Activated naive CD4-positive, alpha-beta T cell treated with anti-CD3 and anti-CD28 coated beads, Interleukin-2, amount 50 U/mL, for 72 hours (primary cell): ENCODE measurements around the gene EML4. TPM values are rescaled to one million over a fixed set of nuclear protein-coding genes. Genes with fewer than 3 reads are reported as not detected.
"Not testable (repeated sequence)": the region's sequence is repeated elsewhere in the genome, so short reads cannot be mapped to it uniquely, and the experiment has no call there.

Experiments used
- ATAC-seq, 2 donors: fragments of 150-1000 bp; cut with Tn5 transposase; 2 replicates each; pipeline ENCODE4 v1.10.0; 2021; ENCODE audit warnings: mild to moderate bottlenecking in 2 of 2, moderate library complexity in 2 of 2
- DNase-seq, 2 donors: peaks; one replicate each; pipeline ENCODE4 v3.0.0; 2021 to 2022; ENCODE audit warnings: low spot score in 2 of 2
- H3K27ac Mint-ChIP-seq, 2 donors: one replicate each; pipeline ENCODE4 v1.8.0; 2022; ENCODE audit warnings: mild to moderate bottlenecking in 2 of 2, mixed read lengths in 2 of 2
- H3K36me3 Mint-ChIP-seq, 2 donors: one replicate each; pipeline ENCODE4 v1.8.0; 2022; ENCODE audit warnings: mixed read lengths in 2 of 2
- H3K9me3 Mint-ChIP-seq, 2 donors: one replicate each; pipeline ENCODE4 v1.8.0; 2022; ENCODE audit warnings: mixed read lengths in 2 of 2
- total RNA-seq, 2 donors: library from RNA; stranded (reverse); gene quantifications; one replicate each; pipeline ENCODE4 v1.2.3, GENCODE V29; 2022

EML4 gene
- total RNA-seq, 2 donors from 2014 or later = 56.6 to 85.7 TPM

- H3K36me3 Mint-ChIP-seq = peaks cover 16 to 49% of the 10 kb centered on the region in 2 donors
Observed at GRCh38 chr2:42346856-42347255, 177.7 kb downstream of the EML4 start.

DNA sequence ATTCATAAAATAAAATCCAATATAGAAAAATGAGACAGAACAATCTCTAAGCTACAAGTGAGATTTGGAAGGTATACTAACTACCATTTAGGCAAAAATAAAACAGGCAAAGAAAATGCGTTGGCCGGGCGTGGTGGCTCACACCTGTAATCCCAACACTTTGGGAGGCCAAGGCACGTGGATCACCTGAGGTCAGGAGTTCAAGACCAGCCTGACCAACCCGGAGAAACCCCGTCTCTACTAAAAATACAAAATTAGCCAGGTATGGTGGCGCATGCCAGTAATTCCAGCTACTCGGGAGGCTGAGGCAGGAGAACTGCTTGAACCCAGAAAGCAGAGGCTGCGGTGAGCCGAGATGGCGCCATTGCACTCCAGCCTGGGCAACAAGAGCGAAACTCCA lies 178.4 kb downstream of the EML4 start:
- H3K27ac Mint-ChIP-seq = not testable (repeated sequence)

More at GRCh38 chr2:42346856-42347255, 177.7 kb downstream of the EML4 start:
- ATAC-seq, H3K9me3 Mint-ChIP-seq, DNase-seq, H3K27ac Mint-ChIP-seq: not testable (repeated sequence)

DNA sequence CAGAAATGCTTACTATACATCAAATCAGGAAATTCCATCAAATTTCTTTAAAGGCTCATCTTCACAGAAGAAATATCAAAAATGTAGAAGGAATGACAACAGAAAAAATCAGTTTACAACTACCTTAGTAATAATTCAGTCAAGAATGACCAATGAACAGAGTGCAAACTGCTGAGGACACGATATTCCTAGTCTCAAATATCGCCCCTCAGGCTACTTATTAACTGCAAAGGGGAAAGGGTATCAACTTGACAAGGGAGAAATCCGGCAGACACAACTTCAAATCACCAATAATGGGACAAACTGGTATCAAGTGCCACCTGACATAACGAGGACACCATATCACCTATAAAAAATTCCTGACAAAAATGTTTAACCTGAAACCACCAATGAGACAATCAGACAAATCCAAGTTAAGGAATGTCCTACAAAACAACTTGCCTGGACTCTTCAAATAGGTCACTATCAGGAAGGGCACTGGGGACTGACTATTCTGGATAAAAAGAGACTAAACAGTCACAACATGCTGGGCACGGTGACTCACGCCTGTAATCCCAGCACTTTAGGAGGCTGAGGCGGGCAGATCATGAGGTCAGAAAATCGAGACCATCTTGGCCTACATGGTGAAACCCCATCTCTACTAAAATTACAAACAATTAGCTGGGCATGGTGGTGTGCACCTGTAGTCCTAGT lies 179.1 kb downstream of the EML4 start:
- H3K36me3 Mint-ChIP-seq = peaks cover 16 to 55% of the 10 kb centered on the region in 2 donors
- H3K9me3 Mint-ChIP-seq = no peaks in the 10 kb centered on the region
- ATAC-seq (no peak), DNase-seq (no peak)
- H3K27ac Mint-ChIP-seq = no peak overlapping the region

More for the DNA sequence above, 178.4 kb downstream of the EML4 start:
- not testable (repeated sequence) for H3K9me3 Mint-ChIP-seq, ATAC-seq, DNase-seq
- H3K36me3 Mint-ChIP-seq = peaks cover 16 to 52% of the 10 kb centered on the region in 2 donors

DNA sequence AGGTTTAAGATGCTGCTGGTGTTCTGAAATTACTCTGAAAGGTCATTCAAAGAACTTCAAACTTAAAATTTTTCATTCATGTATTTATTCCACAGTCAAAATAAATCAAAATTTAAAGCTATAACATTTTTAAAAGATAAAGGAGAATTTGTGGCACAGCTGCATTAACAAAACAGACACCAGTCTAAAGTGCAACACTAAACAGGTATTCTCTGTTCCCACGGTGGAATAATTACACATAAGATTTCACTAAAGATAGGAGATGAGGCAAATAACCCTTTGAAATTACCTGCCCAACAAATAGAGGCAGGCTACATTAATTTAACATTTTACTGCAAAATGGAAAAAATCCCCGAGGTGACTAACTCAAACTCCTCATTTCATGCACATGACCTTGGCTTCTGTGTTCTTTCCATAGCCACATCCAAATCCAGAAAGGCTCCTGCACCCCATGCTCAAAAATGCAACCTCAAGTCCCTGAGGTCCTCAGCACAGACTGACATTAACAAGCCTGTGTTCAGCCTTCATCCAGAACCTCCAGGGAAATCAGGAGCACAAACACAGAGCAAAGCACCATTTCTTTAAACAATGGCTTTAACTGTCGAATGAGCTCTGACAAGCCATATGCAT lies 181.4 kb downstream of the EML4 start:
- peaks cover 10 to 51% of the 10 kb centered on the region in 2 donors for H3K36me3 Mint-ChIP-seq
- no peak for ATAC-seq
- H3K9me3 Mint-ChIP-seq = no peaks in the 10 kb centered on the region

DNA sequence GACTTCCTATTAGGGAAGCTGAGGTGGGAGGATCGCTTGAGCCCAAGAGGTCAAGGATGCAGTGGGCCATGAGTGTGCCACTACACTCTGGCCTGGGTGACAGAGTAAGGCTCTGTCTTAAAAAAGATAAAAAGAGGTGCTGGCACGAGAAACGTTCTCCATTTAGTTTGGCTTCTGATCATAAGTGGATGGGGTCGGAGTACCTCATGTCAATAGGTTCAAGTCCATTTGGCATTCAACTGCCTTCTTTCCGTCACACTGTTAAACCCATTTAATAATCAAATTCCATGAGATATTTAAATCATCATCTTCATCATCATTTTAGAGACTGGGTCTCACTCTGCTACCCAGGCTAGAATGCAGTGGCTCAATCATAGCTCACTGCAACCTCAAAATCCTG lies 182.7 kb downstream of the EML4 start:
- no peaks in the 10 kb centered on the region for H3K9me3 Mint-ChIP-seq
- H3K27ac Mint-ChIP-seq = no peak overlapping the region

More for the DNA sequence above, 181.4 kb downstream of the EML4 start:
- DNase-seq = no peak
- peak overlapping the region in 1 of 2 donors; percentile 56 for H3K27ac Mint-ChIP-seq

DNA sequence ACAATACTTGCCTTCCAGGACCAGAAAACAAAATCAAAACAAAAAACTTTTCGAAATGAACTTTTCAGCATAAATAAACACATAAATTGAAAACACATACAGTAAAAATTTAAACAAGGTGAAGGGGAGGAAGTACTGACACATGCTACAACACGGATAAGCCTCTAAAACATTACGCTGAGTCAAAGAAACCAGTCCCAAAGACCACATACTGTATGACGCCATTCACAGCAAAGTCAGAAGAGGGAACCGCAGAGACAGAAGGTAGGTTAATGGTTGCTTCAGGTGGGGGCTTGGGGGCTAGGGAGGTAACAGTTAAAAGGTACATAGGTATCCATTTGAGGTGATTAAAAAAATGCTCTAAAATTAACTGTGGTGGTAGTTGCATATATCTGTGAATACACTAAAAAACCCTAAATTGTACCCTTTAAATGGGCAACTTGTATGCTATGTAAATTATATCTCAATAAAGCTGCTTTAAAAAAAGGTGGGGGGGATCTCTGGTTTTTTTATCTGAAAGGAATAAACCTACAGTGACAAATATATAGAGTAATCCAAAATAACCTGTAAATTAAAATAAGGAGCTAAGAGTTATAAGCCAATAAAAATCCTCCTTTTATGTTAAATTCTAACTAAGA lies 184.8 kb downstream of the EML4 start:
- Mint-ChIP-seq H3K9me3 (no peaks in the 10 kb centered on the region), H3K27ac (peak overlapping the region; percentile 51 to 62), H3K36me3 (peaks cover under 1 to 43% of the 10 kb centered on the region in 2 donors)
- DNase-seq = no peak
- peak; percentile 29 to 48 for ATAC-seq

More for the DNA sequence above, 182.7 kb downstream of the EML4 start:
- no peak for ATAC-seq
- no peak for DNase-seq
- H3K36me3 Mint-ChIP-seq = peaks cover 10 to 46% of the 10 kb centered on the region in 2 donors

DNA sequence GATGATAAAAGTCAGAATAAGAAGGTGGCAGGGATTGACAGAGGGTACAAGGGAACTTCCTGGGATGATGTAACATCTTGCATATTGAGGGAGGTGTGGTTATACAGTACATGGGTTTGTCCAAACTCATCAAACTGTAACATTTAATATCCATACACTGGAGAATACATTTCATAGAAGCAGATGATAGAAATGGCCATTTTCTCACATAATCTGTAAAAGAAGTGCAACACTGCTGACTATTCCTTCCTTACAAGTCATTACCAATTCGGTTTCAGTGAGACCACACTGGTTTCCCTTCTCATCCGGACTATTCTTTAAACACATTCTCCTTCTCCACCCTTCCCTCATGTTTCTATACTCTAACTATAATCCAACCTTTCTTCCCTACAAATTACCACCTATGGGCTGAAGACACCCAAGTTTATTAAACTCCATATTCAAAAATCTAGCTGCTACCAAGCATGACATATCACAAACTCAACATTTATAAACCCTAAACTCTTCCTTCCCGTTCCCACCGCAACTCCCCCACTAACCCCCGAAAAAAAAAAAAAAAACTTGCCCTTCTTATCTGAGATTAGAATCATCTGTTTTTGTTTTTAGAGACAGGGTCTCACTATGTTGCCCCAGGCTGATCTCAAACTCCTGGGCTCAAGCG lies 190.3 kb downstream of the EML4 start:
- H3K27ac Mint-ChIP-seq = peak overlapping the region; percentile 95 to 97
- ATAC-seq (no peak), DNase-seq (no peak)
- no peaks in the 10 kb centered on the region for H3K9me3 Mint-ChIP-seq
- peaks cover 13 to 18% of the 10 kb centered on the region in 2 donors for H3K36me3 Mint-ChIP-seq

DNA sequence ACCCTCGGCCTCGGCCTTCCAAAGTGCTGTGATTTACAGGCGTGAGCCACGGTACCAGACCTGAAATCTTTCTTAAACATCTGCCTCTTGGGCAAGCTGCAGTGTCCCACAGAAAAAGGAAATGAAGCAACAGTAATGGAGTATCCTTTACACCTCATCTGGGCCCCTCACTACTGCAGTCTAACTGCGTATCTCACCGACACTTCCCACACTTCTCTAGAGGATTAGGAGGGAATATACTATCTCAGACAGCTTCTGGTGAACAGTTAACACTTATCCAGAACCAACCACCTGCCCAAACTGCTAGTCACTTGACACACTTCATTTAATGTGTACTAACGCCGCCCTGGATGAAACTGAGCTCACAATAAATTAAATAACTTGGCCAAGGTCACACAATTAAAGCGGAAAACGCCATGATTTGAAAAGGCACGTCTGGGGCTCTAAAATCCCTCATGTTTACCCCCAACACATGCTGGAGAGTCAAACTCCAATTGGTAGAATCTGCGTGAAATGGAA lies 190.9 kb downstream of the EML4 start:
- peaks cover 13 to 18% of the 10 kb centered on the region in 2 donors for H3K36me3 Mint-ChIP-seq
- no peaks in the 10 kb centered on the region for H3K9me3 Mint-ChIP-seq
- DNase-seq (no peak), ATAC-seq (peak in 1 of 2 donors; percentile 8)
- peak overlapping the region; percentile 95 to 97 for H3K27ac Mint-ChIP-seq

DNA sequence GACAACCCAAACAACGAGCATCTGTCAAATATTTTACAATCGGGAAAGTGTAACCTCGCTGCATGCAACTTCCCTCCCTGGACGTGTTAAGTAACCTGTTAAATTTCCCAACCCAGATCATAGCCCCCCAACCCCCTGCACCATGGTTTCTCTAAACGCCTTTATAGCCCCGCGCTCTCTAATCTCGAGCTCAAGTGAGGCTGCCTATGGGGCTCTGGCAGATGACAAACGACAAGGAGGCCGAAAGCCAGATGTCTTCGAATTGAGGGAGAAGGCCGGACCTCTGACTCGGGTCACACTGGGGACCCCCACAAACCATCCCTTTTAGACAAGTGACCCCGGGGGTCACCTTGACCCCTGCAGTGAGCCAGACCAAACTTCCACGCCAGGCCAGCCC lies 191.3 kb downstream of the EML4 start:
- Mint-ChIP-seq H3K36me3 (peaks cover 13 to 18% of the 10 kb centered on the region in 2 donors), H3K9me3 (no peaks in the 10 kb centered on the region), H3K27ac (peak overlapping the region; percentile 95 to 97)
- DNase-seq (no peak), ATAC-seq (no peak)

GRCh38 chr2:42360890-42361727 lies 192.0 kb downstream of the EML4 start, which contains the start of gene COX7A2L:
COX7A2L (minus strand) TSS chr2:42361217; CDS start chr2:42361161, 56 bp downstream.
- peak within 1 kb of the TSS; percentile 95 to 97 for H3K27ac Mint-ChIP-seq
- H3K9me3 Mint-ChIP-seq = no peaks in the 10 kb centered on the region
- ATAC-seq (peak; percentile 91 to 95), DNase-seq (peak; percentile 91 to 96)
- H3K36me3 Mint-ChIP-seq = peaks cover 13 to 18% of the 10 kb centered on the region in 2 donors

- Mint-ChIP-seq H3K27ac (peak overlapping the region; percentile 95 to 97), H3K36me3 (peaks cover 13 to 18% of the 10 kb centered on the region in 2 donors), H3K9me3 (no peaks in the 10 kb centered on the region)
- ATAC-seq = peak in 1 of 2 donors; percentile 13
- DNase-seq = no peak
Observed at GRCh38 chr2:42361728-42362283, 192.7 kb downstream of the EML4 start.

DNA sequence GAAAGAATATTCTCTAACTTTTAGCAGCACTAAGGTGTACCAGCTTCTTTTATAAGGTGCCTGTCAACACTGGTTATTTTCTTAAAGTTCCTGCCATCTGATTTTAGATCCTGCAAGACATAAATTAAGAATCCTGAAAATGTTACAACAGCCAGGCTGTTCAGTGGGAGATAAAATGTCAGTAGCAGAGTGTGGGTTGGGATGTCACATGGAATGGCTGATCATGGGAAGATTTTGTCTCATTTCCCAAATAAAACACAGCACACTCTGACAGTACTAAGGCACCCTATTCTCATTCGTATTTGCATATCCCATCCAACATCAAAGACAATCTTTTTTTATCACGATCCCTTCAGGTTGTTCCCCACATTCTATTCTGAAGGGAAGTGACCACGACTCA lies 194.3 kb downstream of the EML4 start:
- Mint-ChIP-seq H3K36me3 (peaks cover 11 to 13% of the 10 kb centered on the region in 2 donors), H3K27ac (no peak overlapping the region), H3K9me3 (no peaks in the 10 kb centered on the region)
- ATAC-seq (no peak), DNase-seq (no peak)

DNA sequence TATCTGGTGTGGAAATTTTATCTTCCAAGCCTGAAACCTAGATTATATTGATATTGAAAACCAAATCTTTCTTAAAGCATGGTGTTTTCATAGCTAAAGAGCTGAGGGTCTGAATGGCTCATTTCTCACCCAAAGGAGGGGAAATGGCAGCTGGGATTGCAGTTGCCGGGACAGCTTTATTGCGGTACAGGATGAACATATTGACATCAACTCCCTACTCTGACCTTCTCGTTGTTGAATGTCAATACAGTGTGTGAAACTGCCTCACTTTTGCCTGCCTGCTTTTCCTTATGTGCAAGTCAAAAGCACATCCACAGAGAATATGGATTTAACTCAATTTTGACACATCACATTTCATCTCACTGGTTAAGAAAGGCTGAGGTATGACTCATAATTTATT lies 195.5 kb downstream of the EML4 start:
- Mint-ChIP-seq H3K27ac (no peak overlapping the region), H3K36me3 (peaks cover 10 to 13% of the 10 kb centered on the region in 2 donors), H3K9me3 (no peaks in the 10 kb centered on the region)
- no peak for ATAC-seq
- DNase-seq = no peak

- H3K27ac Mint-ChIP-seq = no peak overlapping the region
- DNase-seq = no peak
Observed at GRCh38 chr2:42366411-42366810, 197.3 kb downstream of the EML4 start.

GRCh38 chr2:42367835-42368234 lies 198.7 kb downstream of the EML4 start:
- DNase-seq (no peak), ATAC-seq (peak in 1 of 2 donors; percentile 32)
- H3K27ac Mint-ChIP-seq = peak overlapping the region; percentile 29 to 60
- no peaks in the 10 kb centered on the region for H3K9me3 Mint-ChIP-seq
- H3K36me3 Mint-ChIP-seq = no peaks in the 10 kb centered on the region

More at GRCh38 chr2:42366411-42366810, 197.3 kb downstream of the EML4 start:
- no peak for ATAC-seq
- Mint-ChIP-seq H3K36me3 (no peaks in the 10 kb centered on the region), H3K9me3 (no peaks in the 10 kb centered on the region)
